K562 (cell line): ENCODE results near the gene PEX6. TPM values are rescaled to one million over a fixed set of nuclear protein-coding genes. Genes with fewer than 3 reads are reported as not detected.

Experiments
- CHD2 ChIP-seq: IDR thresholded peaks from 2 replicates; pipeline ENCODE4 v1.6.1; 2011; ENCODE audit warnings: low read depth, low read length
- COPS2 ChIP-seq: fragments of 450-650 bp; conservative IDR thresholded peaks from 2 replicates; pipeline ENCODE4 v1.6.1; 2016; ENCODE audit warnings: mild to moderate bottlenecking, moderate library complexity
- CREB1 ChIP-seq, 2 experiments: sonication (generic) in 1 of 2; formaldehyde crosslinking in 1 of 2; IDR thresholded peaks; 2 replicates each; pipeline versions ENCODE4 v1.6.1 to v1.8.0; 2012 to 2022; ENCODE audit warnings: inconsistent platforms in 1 of 2, mild to moderate bottlenecking in 1 of 2, missing genetic modification reagents in 1 of 2, moderate library complexity in 1 of 2
- CTBP1 ChIP-seq: fragments of 450-650 bp; IDR thresholded peaks from 2 replicates; pipeline ENCODE4 v1.6.1; 2016; ENCODE audit warnings: borderline replicate concordance
- E2F8 ChIP-seq: fragments of 450-650 bp; IDR thresholded peaks from 2 replicates; pipeline ENCODE4 v1.7.1; 2018; ENCODE audit warnings: mild to moderate bottlenecking, low read depth; ENCODE audit not compliant: partially characterized antibody
- GTF3C2 ChIP-seq: IDR thresholded peaks from 3 replicates; pipeline ENCODE4 v1.6.1; 2011; ENCODE audit warnings: borderline replicate concordance, mild to moderate bottlenecking, moderate library complexity; ENCODE audit not compliant: insufficient read length; ENCODE audit errors: extremely low read depth
- HDAC1 ChIP-seq, 2 experiments: fragments of 450-650 bp; IDR thresholded peaks; 2 replicates each; pipeline ENCODE4 v1.6.1; 2016 to 2017; ENCODE audit warnings: inconsistent platforms in 1 of 2, mild to moderate bottlenecking in 1 of 2, moderate library complexity in 1 of 2
- MBD2 ChIP-seq: sonication (generic); IDR thresholded peaks from 2 replicates; pipeline ENCODE4 v1.6.1; 2016; ENCODE audit warnings: low read depth, borderline replicate concordance
- MXI1 ChIP-seq: IDR thresholded peaks from 2 replicates; pipeline ENCODE4 v1.6.1; 2011; ENCODE audit warnings: low read depth, mild to moderate bottlenecking, improper control_type of control experiment, low read length
- PHF20 ChIP-seq: fragments of 450-650 bp; IDR thresholded peaks from 2 replicates; pipeline ENCODE4 v1.6.1; 2018; ENCODE audit not compliant: partially characterized antibody
- RFX7 ChIP-seq: fragments of 250-450 bp; sonication (Bioruptor Pico); IDR thresholded peaks from 2 replicates; pipeline ENCODE4 v1.5.1; 2021; ENCODE audit warnings: mild to moderate bottlenecking
- ZNF511 ChIP-seq: sonication (generic); formaldehyde crosslinking; IDR thresholded peaks from 2 replicates; pipeline ENCODE4 v1.8.0; 2022; ENCODE audit warnings: mild to moderate bottlenecking, missing genetic modification reagents
- ZNF583 ChIP-seq: fragments of 250-450 bp; sonication (Bioruptor Pico); IDR thresholded peaks from 2 replicates; pipeline ENCODE4 v1.4.0; 2020
- polyA plus RNA-seq, 8 experiments: library from polyadenylated mRNA; depleted of rRNA in 4 of 8; stranded (reverse) in 5 of 8; unstranded in 3 of 8; fragments of >200 nt; fragmentation: Nextera tagmentation in 2 of 8; fragmentation: Illumina TruSeq in 1 of 8; extraction: Ambion mirVana in 2 of 8; extraction: Trizol in 1 of 8; gene quantifications; 2 replicates each; pipeline versions ENCODE4 v1.2.1 to v1.2.3, GENCODE V29; 2011 to 2014; ENCODE audit warnings: inconsistent platforms in 1 of 8, missing spikeins in 1 of 8
- total RNA-seq, 7 experiments: library from RNA; depleted of rRNA in 6 of 7; stranded (reverse); fragments of >200 nt in 6 of 7; fragmentation: Illumina TruSeq in 2 of 7; extraction: Trizol in 2 of 7; gene quantifications; 2 replicates each; pipeline versions ENCODE4 v1.2.1 to v1.2.3, GENCODE V29; 2011 to 2021; ENCODE audit warnings: low replicate concordance in 1 of 7
- TF ChIP-seq, protein P1 (sequence below): fragments of 250-450 bp; sonication (Bioruptor Pico); IDR thresholded peaks from 2 replicates; pipeline ENCODE4 v1.8.0; 2022; ENCODE audit warnings: inconsistent platforms, mild to moderate bottlenecking, moderate library complexity, borderline replicate concordance
- TF ChIP-seq, protein P2 (sequence below): sonication (generic); formaldehyde crosslinking; IDR thresholded peaks from 2 replicates; pipeline ENCODE4 v1.8.1; 2023; ENCODE audit warnings: mild to moderate bottlenecking, missing genetic modification reagents, moderate library complexity
- TF ChIP-seq, protein P3 (sequence below), 2 experiments: fragments of 250-450 bp in 1 of 2; fragments of 450-650 bp in 1 of 2; sonication (Bioruptor Pico) in 1 of 2; IDR thresholded peaks; 2 replicates each; pipeline versions ENCODE4 v1.6.1 to v1.8.0; 2016 to 2021; ENCODE audit warnings: mild to moderate bottlenecking in 2 of 2, moderate library complexity in 2 of 2, missing compliant biosample characterization in 1 of 2, missing genetic modification characterization in 1 of 2

Gene PEX6
- total and polyA plus RNA-seq, 9 of the 15 experiments (the other 6 are each of a cell fraction or from before 2014, with no cell fraction given) = 0.17 to 20.8 (median 6.9) TPM

- TF ChIP-seq COPS2 (no peak), MBD2 (peak; percentile 99), E2F8 (peak; percentile 84), RFX7 (CRISPR knock-in tag) (no peak), PHF20 (peak; percentile 80), MXI1 (peak; percentile 94), ZNF511 (CRISPR knock-in tag) (peak; percentile 91; the same call in 1 of the 2 replicates), GTF3C2 (no peak), CREB1 (IDR thresholded peaks at IDR 0.05) (peak; percentile 61), CREB1 (CRISPR knock-in tag; IDR thresholded peaks at IDR 0.05) (peak; percentile 76), HDAC1 (IDR thresholded peaks at IDR 0.05) (peak in 1 of 2 experiments; percentile 99; a peak in 2 of 4 replicates), CTBP1 (peak; percentile 92), CHD2 (peak; percentile 91), ZNF583 (CRISPR knock-in tag) (no peak)
- TF ChIP-seq, protein P1, sequence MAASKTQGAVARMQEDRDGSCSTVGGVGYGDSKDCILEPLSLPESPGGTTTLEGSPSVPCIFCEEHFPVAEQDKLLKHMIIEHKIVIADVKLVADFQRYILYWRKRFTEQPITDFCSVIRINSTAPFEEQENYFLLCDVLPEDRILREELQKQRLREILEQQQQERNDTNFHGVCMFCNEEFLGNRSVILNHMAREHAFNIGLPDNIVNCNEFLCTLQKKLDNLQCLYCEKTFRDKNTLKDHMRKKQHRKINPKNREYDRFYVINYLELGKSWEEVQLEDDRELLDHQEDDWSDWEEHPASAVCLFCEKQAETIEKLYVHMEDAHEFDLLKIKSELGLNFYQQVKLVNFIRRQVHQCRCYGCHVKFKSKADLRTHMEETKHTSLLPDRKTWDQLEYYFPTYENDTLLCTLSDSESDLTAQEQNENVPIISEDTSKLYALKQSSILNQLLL (CRISPR knock-in tag) = no peak
- TF ChIP-seq, protein P2, sequence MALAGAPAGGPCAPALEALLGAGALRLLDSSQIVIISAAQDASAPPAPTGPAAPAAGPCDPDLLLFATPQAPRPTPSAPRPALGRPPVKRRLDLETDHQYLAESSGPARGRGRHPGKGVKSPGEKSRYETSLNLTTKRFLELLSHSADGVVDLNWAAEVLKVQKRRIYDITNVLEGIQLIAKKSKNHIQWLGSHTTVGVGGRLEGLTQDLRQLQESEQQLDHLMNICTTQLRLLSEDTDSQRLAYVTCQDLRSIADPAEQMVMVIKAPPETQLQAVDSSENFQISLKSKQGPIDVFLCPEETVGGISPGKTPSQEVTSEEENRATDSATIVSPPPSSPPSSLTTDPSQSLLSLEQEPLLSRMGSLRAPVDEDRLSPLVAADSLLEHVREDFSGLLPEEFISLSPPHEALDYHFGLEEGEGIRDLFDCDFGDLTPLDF (CRISPR knock-in tag) = peak; percentile 97
- TF ChIP-seq, protein P3, sequence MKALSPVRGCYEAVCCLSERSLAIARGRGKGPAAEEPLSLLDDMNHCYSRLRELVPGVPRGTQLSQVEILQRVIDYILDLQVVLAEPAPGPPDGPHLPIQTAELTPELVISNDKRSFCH (CRISPR knock-in tag; IDR thresholded peaks at IDR 0.05) = no peak
- TF ChIP-seq, protein P3 (tag; IDR thresholded peaks at IDR 0.05) = no peak
Measured at GRCh38 chr6:42928986-42929820, 49.8 kb downstream of the PEX6 start, which contains the start of gene CNPY3 (continued).
